VCaP (cell line): ENCODE data around the gene PLEKHA3.

Experiments
- H3K27ac ChIP-seq: fragments of 450-650 bp; 2 replicates; pipeline ENCODE4 v1.5.1; 2017
- TF ChIP-seq, protein P1 (sequence below): fragments of 450-650 bp; conservative IDR thresholded peaks from 2 replicates; pipeline ENCODE4 v1.5.1; 2017; ENCODE audit warnings: mild to moderate bottlenecking, moderate library complexity

PLEKHA3 gene

GRCh38 chr2:178498137-178498536 lies 17.9 kb downstream of the PLEKHA3 start:
- TF ChIP-seq, protein P1, sequence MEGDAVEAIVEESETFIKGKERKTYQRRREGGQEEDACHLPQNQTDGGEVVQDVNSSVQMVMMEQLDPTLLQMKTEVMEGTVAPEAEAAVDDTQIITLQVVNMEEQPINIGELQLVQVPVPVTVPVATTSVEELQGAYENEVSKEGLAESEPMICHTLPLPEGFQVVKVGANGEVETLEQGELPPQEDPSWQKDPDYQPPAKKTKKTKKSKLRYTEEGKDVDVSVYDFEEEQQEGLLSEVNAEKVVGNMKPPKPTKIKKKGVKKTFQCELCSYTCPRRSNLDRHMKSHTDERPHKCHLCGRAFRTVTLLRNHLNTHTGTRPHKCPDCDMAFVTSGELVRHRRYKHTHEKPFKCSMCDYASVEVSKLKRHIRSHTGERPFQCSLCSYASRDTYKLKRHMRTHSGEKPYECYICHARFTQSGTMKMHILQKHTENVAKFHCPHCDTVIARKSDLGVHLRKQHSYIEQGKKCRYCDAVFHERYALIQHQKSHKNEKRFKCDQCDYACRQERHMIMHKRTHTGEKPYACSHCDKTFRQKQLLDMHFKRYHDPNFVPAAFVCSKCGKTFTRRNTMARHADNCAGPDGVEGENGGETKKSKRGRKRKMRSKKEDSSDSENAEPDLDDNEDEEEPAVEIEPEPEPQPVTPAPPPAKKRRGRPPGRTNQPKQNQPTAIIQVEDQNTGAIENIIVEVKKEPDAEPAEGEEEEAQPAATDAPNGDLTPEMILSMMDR, result no peak

DNA sequence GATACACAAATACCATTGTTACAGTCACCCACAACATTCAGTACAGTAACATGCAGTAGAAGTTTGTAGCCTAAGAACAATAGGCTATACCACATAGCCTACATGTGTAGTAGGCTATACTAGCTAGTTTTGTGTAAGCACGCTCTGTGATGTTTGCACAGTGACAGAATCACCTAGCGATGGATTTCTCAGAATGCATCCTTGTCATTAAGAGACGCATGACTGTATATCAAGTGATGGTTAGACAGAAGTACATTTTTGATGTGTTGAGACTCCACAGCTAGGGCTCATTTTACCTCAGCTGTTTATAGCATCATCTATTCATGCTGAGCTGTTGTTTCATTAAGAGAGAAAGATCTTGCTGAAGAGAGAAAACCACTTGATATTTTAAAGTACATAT lies 19.4 kb downstream of the PLEKHA3 start:
- TF ChIP-seq, protein P1, result no peak

More at GRCh38 chr2:178498137-178498536, 17.9 kb downstream of the PLEKHA3 start:
- H3K27ac ChIP-seq, result no peak overlapping the region

DNA sequence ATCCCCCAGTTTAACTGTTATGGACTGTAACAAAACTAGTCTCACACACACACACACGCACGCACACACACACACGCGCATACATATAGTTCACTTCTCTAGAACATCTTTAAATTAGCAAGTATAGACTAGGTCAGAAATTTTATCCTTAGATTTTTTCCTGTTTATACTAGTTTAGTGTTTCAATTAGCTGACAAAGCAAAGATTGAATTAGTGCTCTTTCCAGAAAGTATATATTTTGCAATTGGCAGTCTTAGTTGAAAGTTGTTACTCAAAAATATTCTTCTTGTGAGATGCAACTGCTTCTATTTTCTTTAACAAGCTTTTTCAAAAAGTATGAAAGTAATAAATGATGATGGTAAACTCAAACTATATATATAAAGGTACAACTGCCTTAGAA lies 22.5 kb downstream of the PLEKHA3 start:
- no peak overlapping the region for H3K27ac ChIP-seq
- TF ChIP-seq, protein P1, result no peak

More for the DNA sequence above, 19.4 kb downstream of the PLEKHA3 start:
- H3K27ac ChIP-seq, result no peak overlapping the region

GRCh38 chr2:178506101-178506500 lies 25.8 kb downstream of the PLEKHA3 start:
- TF ChIP-seq, protein P1, result no peak
- H3K27ac ChIP-seq, result no peak overlapping the region

DNA sequence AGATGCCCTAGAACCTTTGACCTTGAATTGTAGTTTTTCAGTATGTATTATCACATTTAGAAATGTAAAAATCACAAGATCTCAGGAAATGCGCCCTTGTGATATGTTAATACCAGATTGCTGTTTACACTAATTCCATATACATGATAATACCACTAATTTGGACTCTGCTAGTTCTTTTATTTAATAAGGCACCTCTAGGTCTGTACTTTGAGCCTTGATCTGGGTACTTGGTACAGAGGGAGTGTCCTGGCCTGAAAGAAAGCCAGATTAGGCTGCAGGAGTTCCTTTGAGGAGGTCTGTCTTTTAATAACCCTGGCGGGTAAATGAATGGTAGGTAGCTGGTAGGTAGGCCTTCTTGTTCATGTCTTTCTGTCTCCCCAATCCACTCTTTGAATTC lies 26.3 kb downstream of the PLEKHA3 start:
- H3K27ac ChIP-seq, result no peak overlapping the region

DNA sequence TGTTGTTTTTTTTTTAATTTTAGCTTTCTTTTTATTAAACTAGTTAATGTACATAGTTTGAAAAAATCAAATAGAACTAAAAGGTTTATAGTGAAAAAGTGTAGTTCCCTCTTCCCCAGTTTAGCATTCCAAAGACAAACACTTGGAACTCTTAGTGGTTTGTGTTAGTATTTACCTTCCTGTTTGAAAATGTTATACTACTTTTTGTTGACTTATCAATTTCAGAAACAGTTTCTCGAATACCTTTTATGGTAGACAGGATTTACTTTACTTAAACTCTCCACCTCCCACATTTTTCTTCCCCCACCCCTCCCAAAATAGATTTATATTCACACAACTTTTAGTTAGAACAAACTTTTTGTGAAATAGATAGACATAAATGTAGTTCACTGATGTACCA lies 26.7 kb downstream of the PLEKHA3 start:
- H3K27ac ChIP-seq, result no peak overlapping the region
- TF ChIP-seq, protein P1, result no peak

More for the DNA sequence above, 26.3 kb downstream of the PLEKHA3 start:
- TF ChIP-seq, protein P1, result no peak

- H3K27ac ChIP-seq, result no peak overlapping the region
- TF ChIP-seq, protein P1, result no peak
Measured at GRCh38 chr2:178508646-178509045, 28.4 kb downstream of the PLEKHA3 start.
